Stimulated activated naive CD8-positive, alpha-beta T cell treated with anti-CD3 and anti-CD28 coated beads, Interleukin-15, Interleukin-2, amounts not matched to agents 100 ng/mL and 50 ng/mL, for 24 hours (primary cell): ENCODE results near the gene SP100.

ENCODE experiments used
- H3K27ac Mint-ChIP-seq: one replicate; pipeline ENCODE4 v1.8.0; 2021; ENCODE audit warnings: mild to moderate bottlenecking, mixed read lengths
- H3K27me3 Mint-ChIP-seq: one replicate; pipeline ENCODE4 v1.8.0; 2021; ENCODE audit warnings: mixed read lengths
- H3K36me3 Mint-ChIP-seq: one replicate; pipeline ENCODE4 v1.8.0; 2021; ENCODE audit warnings: low read depth, mixed read lengths
- H3K4me1 Mint-ChIP-seq: one replicate; pipeline ENCODE4 v1.8.0; 2021; ENCODE audit warnings: low read depth, mixed read lengths
- H3K4me3 Mint-ChIP-seq: one replicate; pipeline ENCODE4 v1.8.0; 2021; ENCODE audit warnings: mild to moderate bottlenecking, mixed read lengths
- H3K9me3 Mint-ChIP-seq: one replicate; pipeline ENCODE4 v1.8.0; 2021; ENCODE audit warnings: mixed read lengths

Gene SP100

GRCh38 chr2:230577114-230577513, 161.1 kb downstream of the SP100 start:
- Mint-ChIP-seq H3K36me3 (peaks cover 8% of the 10 kb centered on the region), H3K9me3 (peaks cover 24% of the 10 kb centered on the region), H3K4me3 (no peak overlapping the region), H3K27me3 (no peaks in the 10 kb centered on the region), H3K27ac (no peak overlapping the region), H3K4me1 (peaks cover 12% of the 10 kb centered on the region)

- peaks cover 22% of the 10 kb centered on the region for H3K4me1 Mint-ChIP-seq
- H3K9me3 Mint-ChIP-seq: peaks cover 21% of the 10 kb centered on the region
- H3K27ac Mint-ChIP-seq: no peak overlapping the region
- H3K4me3 Mint-ChIP-seq: no peak overlapping the region
- no peaks in the 10 kb centered on the region for H3K27me3 Mint-ChIP-seq
- H3K36me3 Mint-ChIP-seq: peaks cover 12% of the 10 kb centered on the region
Measured at GRCh38 chr2:230578106-230578505, 162.1 kb downstream of the SP100 start.

GRCh38 chr2:230582851-230583283, 166.9 kb downstream of the SP100 start:
- H3K4me1 Mint-ChIP-seq: peaks cover 27% of the 10 kb centered on the region
- H3K9me3 Mint-ChIP-seq: no peaks in the 10 kb centered on the region
- no peaks in the 10 kb centered on the region for H3K27me3 Mint-ChIP-seq
- H3K4me3 Mint-ChIP-seq: peak overlapping the region; percentile 11
- peaks cover 4% of the 10 kb centered on the region for H3K36me3 Mint-ChIP-seq
- H3K27ac Mint-ChIP-seq: peak overlapping the region; percentile 83

- Mint-ChIP-seq H3K4me3 (no peak overlapping the region), H3K27ac (peak overlapping the region; percentile 83), H3K36me3 (peaks cover 4% of the 10 kb centered on the region), H3K9me3 (peaks cover 2% of the 10 kb centered on the region), H3K27me3 (no peaks in the 10 kb centered on the region), H3K4me1 (peaks cover 30% of the 10 kb centered on the region)
Measured at GRCh38 chr2:230583581-230583980, 167.6 kb downstream of the SP100 start.

- peaks cover 14% of the 10 kb centered on the region for H3K9me3 Mint-ChIP-seq
- peaks cover 11% of the 10 kb centered on the region for H3K36me3 Mint-ChIP-seq
- no peak overlapping the region for H3K4me3 Mint-ChIP-seq
- no peaks in the 10 kb centered on the region for H3K27me3 Mint-ChIP-seq
- H3K27ac Mint-ChIP-seq: no peak overlapping the region
- peaks cover 58% of the 10 kb centered on the region for H3K4me1 Mint-ChIP-seq
Measured at GRCh38 chr2:230586328-230586982, 170.5 kb downstream of the SP100 start.

GRCh38 chr2:230589025-230589424, 173.0 kb downstream of the SP100 start:
- Mint-ChIP-seq H3K27ac (no peak overlapping the region), H3K27me3 (no peaks in the 10 kb centered on the region), H3K4me3 (no peak overlapping the region), H3K36me3 (peaks cover 6% of the 10 kb centered on the region), H3K9me3 (peaks cover 14% of the 10 kb centered on the region), H3K4me1 (peaks cover 61% of the 10 kb centered on the region)

GRCh38 chr2:230589497-230590015, 173.6 kb downstream of the SP100 start:
- H3K36me3 Mint-ChIP-seq: peaks cover 6% of the 10 kb centered on the region
- H3K27ac Mint-ChIP-seq: peak overlapping the region; percentile 88
- peaks cover 14% of the 10 kb centered on the region for H3K9me3 Mint-ChIP-seq
- no peaks in the 10 kb centered on the region for H3K27me3 Mint-ChIP-seq
- H3K4me3 Mint-ChIP-seq: no peak overlapping the region
- peaks cover 65% of the 10 kb centered on the region for H3K4me1 Mint-ChIP-seq

- Mint-ChIP-seq H3K27ac (no peak overlapping the region), H3K4me1 (peaks cover 69% of the 10 kb centered on the region), H3K27me3 (no peaks in the 10 kb centered on the region), H3K36me3 (peaks cover 6% of the 10 kb centered on the region), H3K9me3 (peaks cover 14% of the 10 kb centered on the region), H3K4me3 (no peak overlapping the region)
Measured at GRCh38 chr2:230590333-230590732, 174.3 kb downstream of the SP100 start.

GRCh38 chr2:230591850-230592249, 175.8 kb downstream of the SP100 start:
- Mint-ChIP-seq H3K4me3 (no peak overlapping the region), H3K36me3 (peaks cover 6% of the 10 kb centered on the region), H3K4me1 (peaks cover 69% of the 10 kb centered on the region), H3K9me3 (peaks cover 14% of the 10 kb centered on the region), H3K27ac (no peak overlapping the region), H3K27me3 (no peaks in the 10 kb centered on the region)

GRCh38 chr2:230592775-230593174, 176.8 kb downstream of the SP100 start:
- Mint-ChIP-seq H3K9me3 (peaks cover 14% of the 10 kb centered on the region), H3K27ac (no peak overlapping the region), H3K4me1 (peaks cover 73% of the 10 kb centered on the region), H3K4me3 (no peak overlapping the region), H3K27me3 (no peaks in the 10 kb centered on the region), H3K36me3 (peaks cover 6% of the 10 kb centered on the region)
